HepG2 (cell line): ENCODE measurements around the gene CRISPLD2. TPM values are rescaled to one million over a fixed set of nuclear protein-coding genes. Genes with fewer than 3 reads are reported as not detected.

Experiments used
- ARID2 ChIP-seq: sonication (generic); formaldehyde crosslinking; IDR thresholded peaks from 2 replicates; pipeline ENCODE4 v1.8.1; 2022; ENCODE audit warnings: mild to moderate bottlenecking, missing genetic modification reagents, borderline replicate concordance
- CEBPB ChIP-seq: IDR thresholded peaks from 2 replicates; pipeline ENCODE4 v1.6.1; 2011; ENCODE audit warnings: low read depth, low read length, improper control_type of control experiment, borderline replicate concordance
- EP300 ChIP-seq, 3 experiments: sonication (generic) in 1 of 3; formaldehyde crosslinking in 1 of 3; IDR thresholded peaks; 2 replicates each; pipeline versions ENCODE4 v1.5.1 to v1.6.1; 2011 to 2020; ENCODE audit warnings: low read depth in 2 of 3, low read length in 2 of 3, borderline replicate concordance in 1 of 3, improper control_type of control experiment in 1 of 3, mild to moderate bottlenecking in 1 of 3, missing genetic modification reagents in 1 of 3, moderate library complexity in 1 of 3
- GPBP1L1 ChIP-seq: sonication (generic); formaldehyde crosslinking; IDR thresholded peaks from 2 replicates; pipeline ENCODE4 v1.5.0; 2020; ENCODE audit warnings: mild to moderate bottlenecking, missing genetic modification reagents
- NCOA1 ChIP-seq: sonication (generic); formaldehyde crosslinking; IDR thresholded peaks from 2 replicates; pipeline ENCODE4 v1.9.0; 2021; ENCODE audit warnings: missing genetic modification reagents
- SIX4 ChIP-seq: sonication (generic); formaldehyde crosslinking; IDR thresholded peaks from 2 replicates; pipeline ENCODE4 v1.4.0; 2020; ENCODE audit warnings: missing genetic modification reagents
- SMC3 ChIP-seq: IDR thresholded peaks from 2 replicates; pipeline ENCODE4 v1.6.1; 2011; ENCODE audit warnings: low read length, improper control_type of control experiment
- STAT5B ChIP-seq: sonication (generic); formaldehyde crosslinking; IDR thresholded peaks from 2 replicates; pipeline ENCODE4 v1.4.0; 2020; ENCODE audit warnings: missing genetic modification reagents
- TBX2 ChIP-seq: sonication (generic); formaldehyde crosslinking; IDR thresholded peaks from 2 replicates; pipeline ENCODE4 v1.5.0; 2020; ENCODE audit warnings: missing genetic modification reagents, mild to moderate bottlenecking, borderline replicate concordance
- TCF12 ChIP-seq, 2 experiments: fragments of 450-650 bp in 1 of 2; sonication (generic) in 1 of 2; formaldehyde crosslinking in 1 of 2; IDR thresholded peaks; 2 replicates each; pipeline versions ENCODE4 v1.6.1 to v1.8.0; 2017 to 2022; ENCODE audit warnings: antibody characterized with exemption in 1 of 2, mild to moderate bottlenecking in 1 of 2, missing genetic modification reagents in 1 of 2, moderate library complexity in 1 of 2
- THAP11 ChIP-seq: IDR thresholded peaks from 2 replicates; pipeline ENCODE4 v1.6.1; 2016; ENCODE audit warnings: missing biosample characterization, missing genetic modification reagents
- THAP7 ChIP-seq: sonication (generic); formaldehyde crosslinking; IDR thresholded peaks from 2 replicates; pipeline ENCODE4 v1.8.1; 2023; ENCODE audit warnings: mild to moderate bottlenecking, missing genetic modification reagents
- TOE1 ChIP-seq: sonication (generic); formaldehyde crosslinking; IDR thresholded peaks from 2 replicates; pipeline ENCODE4 v1.4.0; 2020; ENCODE audit warnings: mild to moderate bottlenecking, missing genetic modification reagents
- ZBTB33 ChIP-seq: sonication (generic); formaldehyde crosslinking; IDR thresholded peaks from 2 replicates; pipeline ENCODE4 v1.4.0; 2020; ENCODE audit warnings: missing genetic modification reagents
- ZNF20 ChIP-seq: sonication (generic); formaldehyde crosslinking; IDR thresholded peaks from 2 replicates; pipeline ENCODE4 v1.4.0; 2020; ENCODE audit warnings: mild to moderate bottlenecking, moderate library complexity, missing genetic modification reagents
- ZNF230 ChIP-seq: sonication (generic); formaldehyde crosslinking; IDR thresholded peaks from 2 replicates; pipeline ENCODE4 v1.4.0; 2020; ENCODE audit warnings: mild to moderate bottlenecking, missing genetic modification reagents
- ZNF558 ChIP-seq: sonication (generic); formaldehyde crosslinking; IDR thresholded peaks from 2 replicates; pipeline ENCODE4 v1.9.0; 2022; ENCODE audit warnings: mild to moderate bottlenecking, missing genetic modification reagents, borderline replicate concordance
- ZNF619 ChIP-seq: sonication (generic); formaldehyde crosslinking; IDR thresholded peaks from 2 replicates; pipeline ENCODE4 v1.4.0; 2020; ENCODE audit warnings: mild to moderate bottlenecking, missing genetic modification reagents
- ZNF687 ChIP-seq: sonication (generic); formaldehyde crosslinking; IDR thresholded peaks from 2 replicates; pipeline ENCODE4 v1.5.1; 2020; ENCODE audit warnings: mild to moderate bottlenecking, missing genetic modification reagents, moderate library complexity
- ZNF776 ChIP-seq: sonication (generic); formaldehyde crosslinking; IDR thresholded peaks from 2 replicates; pipeline ENCODE4 v1.4.0; 2020; ENCODE audit warnings: mild to moderate bottlenecking, missing genetic modification reagents
- polyA plus RNA-seq, 8 experiments: library from polyadenylated mRNA; depleted of rRNA in 3 of 8; stranded (reverse) in 7 of 8; unstranded in 1 of 8; fragments of >200 nt; fragmentation: Illumina TruSeq in 4 of 8; extraction: Trizol in 4 of 8; gene quantifications; 2 replicates each; pipeline versions ENCODE4 v1.2.1 to v1.2.3, GENCODE V29; 2011 to 2016; ENCODE audit warnings: low read depth in 4 of 8, missing spikeins in 1 of 8, mixed read lengths in 1 of 8; ENCODE audit not compliant: insufficient read depth in 1 of 8
- total RNA-seq, 5 experiments: library from RNA; depleted of rRNA; stranded (reverse); fragments of >200 nt; fragmentation: Illumina TruSeq; extraction: Trizol; gene quantifications; 2 replicates each; pipeline ENCODE4 v1.2.3, GENCODE V29; 2016; ENCODE audit warnings: low read depth in 1 of 5

The CRISPLD2 gene
- total and polyA plus RNA-seq, 2 of the 13 experiments (the other 11 are each of a cell fraction or from before 2014, with no cell fraction given) = 0.04 to 0.31 TPM

- TF ChIP-seq ZBTB33 (no peak), SMC3 (no peak), ZNF20 (CRISPR knock-in tag) (no peak), SIX4 (no peak), STAT5B (CRISPR knock-in tag) (no peak), GPBP1L1 (no peak), CEBPB (no peak), ZNF619 (CRISPR knock-in tag) (peak; percentile 74; the same call in 1 of the 2 replicates), THAP11 (no peak), ARID2 (CRISPR knock-in tag) (no peak), ZNF687 (peak; percentile 91), TOE1 (CRISPR knock-in tag) (no peak), TBX2 (CRISPR knock-in tag) (peak; percentile 73; the same call in 1 of the 2 replicates), ZNF776 (CRISPR knock-in tag) (peak; percentile 92), TCF12 (IDR thresholded peaks at IDR 0.05) (no peak), TCF12 (CRISPR knock-in tag; IDR thresholded peaks at IDR 0.05) (no peak), NCOA1 (no peak), ZNF558 (no peak), ZNF230 (0 out of 2 replicates have a peak, but pooled peaks have one; percentile 33), THAP7 (no peak), EP300 (IDR thresholded peaks at IDR 0.05; ENCODE audit: low read depth in 2 of 2, low read length in 2 of 2) (peak in 1 of 2 experiments; percentile 37; a peak in 1 of 4 replicates), EP300 (CRISPR knock-in tag; IDR thresholded peaks at IDR 0.05; ENCODE audit: borderline replicate concordance) (no peak)
These were observed 128.4 kb downstream of the CRISPLD2 start (continued) for GRCh38 chr16:84947996-84948850.
